ENCODE measurements around the gene WIPF2. TPM values are rescaled to one million over a fixed set of nuclear protein-coding genes. Genes with fewer than 3 reads are reported as not detected.
A peak's percentile ranks its signal among the peaks of the same experiment; 100 is the strongest.
"Not testable (repeated sequence)": the region's sequence is repeated elsewhere in the genome, so short reads cannot be mapped to it uniquely, and the experiment has no call there.

The WIPF2 gene
- total RNA-seq, 1 experiment from 2014 or later = 6.0 TPM

- H3K4me2 ChIP-seq (ENCODE audit: low read length) = peak overlapping the region; percentile 94
- POLR2A ChIA-PET (ENCODE audit: unreplicated experiment) = no interaction called here
- H3K27ac ChIP-seq (ENCODE audit: low read length) = peak overlapping the region; percentile 68
- peak; percentile 44 for DNase-seq
- peak overlapping the region; percentile 97 for H3K4me3 ChIP-seq (ENCODE audit: low read length)
- CTCF ChIA-PET = interaction anchor here (0.7 kb wide), 1 partner anchor 98 kb away, joined by 3 read pairs; no protein-coding TSS in a partner anchor
- peak; percentile 74 for ATAC-seq
- H3K9me3 ChIP-seq (ENCODE audit: low read length) = no peaks in the 10 kb centered on the region
- no peaks in the 10 kb centered on the region for H4K20me1 ChIP-seq (ENCODE audit: low read length)
- BruUV-seq (replicated peaks) = TSS peak; percentile 73
- no peaks in the 10 kb centered on the region for H3K36me3 ChIP-seq (ENCODE audit: low read depth, low read length)
- TF ChIP-seq CTCF (conservative IDR thresholded peaks at IDR 0.05; ENCODE audit: low read depth, low read length) (no peak), EZH2 (IDR thresholded peaks at IDR 0.05; ENCODE audit: low read length, unreplicated experiment) (no peak), EZH2phosphoT487 (IDR thresholded peaks at IDR 0.05; ENCODE audit: borderline replicate concordance, low read length) (no peak)
- no peaks in the 10 kb centered on the region for H3F3A ChIP-seq (ENCODE audit: low read length, unreplicated experiment)
- no peaks in the 10 kb centered on the region for H3K9me2 ChIP-seq (replicated peaks; ENCODE audit: low read length)
- H2AFZ ChIP-seq (ENCODE audit: low read length) = peak overlapping the region; percentile 86
- intact Hi-C loops (cut with micrococcal nuclease) = no loop called here
- H3K79me2 ChIP-seq (ENCODE audit: low read length) = peaks cover 41% of the 10 kb centered on the region
- peak overlapping the region; percentile 83 for H3K9ac ChIP-seq (ENCODE audit: low read length)
- no peaks in the 10 kb centered on the region for H3K4me1 ChIP-seq (ENCODE audit: insufficient read depth, low read length)
- no peaks in the 10 kb centered on the region for H3K27me3 ChIP-seq (ENCODE audit: low read length)
Measured at GRCh38 chr17:40219594-40220338, 662 bp downstream of the WIPF2 start.

GRCh38 chr17:40224718-40225550, 5.8 kb downstream of the WIPF2 start:
- CTCF ChIA-PET = no interaction called here
- H3K9ac ChIP-seq (ENCODE audit: low read length) = no peak overlapping the region
- ATAC-seq (no peak), DNase-seq (no peak)
- TSS peak; percentile 0 for BruUV-seq (replicated peaks)
- H3K4me2 ChIP-seq (ENCODE audit: low read length) = no peak overlapping the region
- no peaks in the 10 kb centered on the region for H4K20me1 ChIP-seq (ENCODE audit: low read length)
- H3K4me1 ChIP-seq (ENCODE audit: insufficient read depth, low read length) = no peaks in the 10 kb centered on the region
- no peak overlapping the region for H3K4me3 ChIP-seq (ENCODE audit: low read length)
- no peaks in the 10 kb centered on the region for H3F3A ChIP-seq (ENCODE audit: low read length, unreplicated experiment)
- intact Hi-C loops (cut with micrococcal nuclease) = no loop called here
- H3K27ac ChIP-seq (ENCODE audit: low read length) = no peak overlapping the region
- H3K36me3 ChIP-seq (ENCODE audit: low read depth, low read length) = no peaks in the 10 kb centered on the region
- TF ChIP-seq CTCF (conservative IDR thresholded peaks at IDR 0.05; ENCODE audit: low read depth, low read length) (no peak), EZH2phosphoT487 (IDR thresholded peaks at IDR 0.05; ENCODE audit: borderline replicate concordance, low read length) (no peak), EZH2 (IDR thresholded peaks at IDR 0.05; ENCODE audit: low read length, unreplicated experiment) (no peak)
- no peak overlapping the region for H2AFZ ChIP-seq (ENCODE audit: low read length)
- H3K27me3 ChIP-seq (ENCODE audit: low read length) = no peaks in the 10 kb centered on the region
- no peaks in the 10 kb centered on the region for H3K9me3 ChIP-seq (ENCODE audit: low read length)
- peaks cover 61% of the 10 kb centered on the region for H3K79me2 ChIP-seq (ENCODE audit: low read length)
- POLR2A ChIA-PET (ENCODE audit: unreplicated experiment) = no interaction called here
- H3K9me2 ChIP-seq (replicated peaks; ENCODE audit: low read length) = no peaks in the 10 kb centered on the region

- H3K27me3 ChIP-seq (ENCODE audit: low read length); H3K9me2 ChIP-seq (replicated peaks; ENCODE audit: low read length); H3K4me3 ChIP-seq (ENCODE audit: low read length); H4K20me1 ChIP-seq (ENCODE audit: low read length); intact Hi-C loops (cut with micrococcal nuclease); POLR2A ChIA-PET (ENCODE audit: unreplicated experiment); H3K4me2 ChIP-seq (ENCODE audit: low read length); BruUV-seq (replicated peaks); ATAC-seq; H3K9ac ChIP-seq (ENCODE audit: low read length); DNase-seq; H2AFZ ChIP-seq (ENCODE audit: low read length); H3K36me3 ChIP-seq (ENCODE audit: low read depth, low read length); CTCF ChIA-PET; H3K9me3 ChIP-seq (ENCODE audit: low read length); H3F3A ChIP-seq (ENCODE audit: low read length, unreplicated experiment); H3K4me1 ChIP-seq (ENCODE audit: insufficient read depth, low read length); H3K27ac ChIP-seq (ENCODE audit: low read length): not testable (repeated sequence)
- peaks cover 47% of the 10 kb centered on the region for H3K79me2 ChIP-seq (ENCODE audit: low read length)
Measured at GRCh38 chr17:40229146-40229545, 10.0 kb downstream of the WIPF2 start.
